HEK293T (cell line): ENCODE measurements around the gene HELZ.

Source experiments
- CTCF ChIA-PET: fragments of 350-600 bp; formaldehyde crosslinking; extraction: SDS; loops from one replicate; lab custom pipeline; 2021; ENCODE audit warnings: antibody characterized with exemption, inconsistent platforms; lab: Yijun Ruan, JAX
- POLR2A ChIA-PET: fragments of 350-600 bp; formaldehyde crosslinking; extraction: SDS; loops from one replicate; lab custom pipeline; 2020; ENCODE audit warnings: antibody characterized with exemption, inconsistent platforms; lab: Yijun Ruan, JAX
- DNase-seq: peaks from one replicate; pipeline ENCODE4 v3.0.0; 2012; ENCODE audit warnings: mixed read lengths; ENCODE audit errors: extremely low spot score
- ARNT ChIP-seq: fragments of 450-650 bp; IDR thresholded peaks from 2 replicates; pipeline ENCODE4 v1.6.1; 2017; ENCODE audit warnings: mild to moderate bottlenecking
- BHLHE40 ChIP-seq: fragments of 450-650 bp; IDR thresholded peaks from 2 replicates; pipeline ENCODE4 v1.6.1; 2016; ENCODE audit warnings: mild to moderate bottlenecking, moderate library complexity, borderline replicate concordance
- CTBP1 ChIP-seq: fragments of 450-650 bp; IDR thresholded peaks from 2 replicates; pipeline ENCODE4 v1.6.1; 2016; ENCODE audit warnings: borderline replicate concordance
- ELF4 ChIP-seq: fragments of 450-650 bp; IDR thresholded peaks from 2 replicates; pipeline ENCODE4 v1.6.1; 2017; ENCODE audit warnings: antibody characterized with exemption
- FOXA1 ChIP-seq: fragments of 450-650 bp; IDR thresholded peaks from 2 replicates; pipeline ENCODE4 v1.6.1; 2016; ENCODE audit warnings: mild to moderate bottlenecking
- FOXK2 ChIP-seq: fragments of 450-650 bp; IDR thresholded peaks from 2 replicates; pipeline ENCODE4 v1.6.1; 2016; ENCODE audit warnings: mild to moderate bottlenecking
- FOXM1 ChIP-seq: fragments of 450-650 bp; IDR thresholded peaks from 2 replicates; pipeline ENCODE4 v1.6.1; 2017; ENCODE audit warnings: mild to moderate bottlenecking, borderline replicate concordance
- HDGF ChIP-seq: fragments of 450-650 bp; IDR thresholded peaks from 2 replicates; pipeline ENCODE4 v1.6.1; 2017; ENCODE audit warnings: antibody characterized with exemption, borderline replicate concordance
- L3MBTL2 ChIP-seq: fragments of 450-650 bp; conservative IDR thresholded peaks from 2 replicates; pipeline ENCODE4 v1.6.1; 2016; ENCODE audit warnings: mild to moderate bottlenecking
- LEF1 ChIP-seq: fragments of 450-650 bp; IDR thresholded peaks from 2 replicates; pipeline ENCODE4 v1.6.1; 2017; ENCODE audit warnings: mild to moderate bottlenecking, borderline replicate concordance
- NFRKB ChIP-seq: fragments of 450-650 bp; IDR thresholded peaks from 2 replicates; pipeline ENCODE4 v1.6.1; 2016; ENCODE audit warnings: mild to moderate bottlenecking, moderate library complexity
- SP1 ChIP-seq: fragments of 450-650 bp; IDR thresholded peaks from 2 replicates; pipeline ENCODE4 v1.6.1; 2017
- SUZ12 ChIP-seq: fragments of 450-650 bp; IDR thresholded peaks from 2 replicates; pipeline ENCODE4 v1.6.1; 2016; ENCODE audit warnings: mild to moderate bottlenecking
- TARDBP ChIP-seq: fragments of 450-650 bp; IDR thresholded peaks from 2 replicates; pipeline ENCODE4 v1.6.1; 2016
- ZNF384 ChIP-seq: fragments of 450-650 bp; IDR thresholded peaks from 2 replicates; pipeline ENCODE4 v1.6.1; 2016
- TF ChIP-seq, protein P1 (sequence below): fragments of 450-650 bp; IDR thresholded peaks from 2 replicates; pipeline ENCODE4 v1.6.1; 2016

HELZ gene

DNA sequence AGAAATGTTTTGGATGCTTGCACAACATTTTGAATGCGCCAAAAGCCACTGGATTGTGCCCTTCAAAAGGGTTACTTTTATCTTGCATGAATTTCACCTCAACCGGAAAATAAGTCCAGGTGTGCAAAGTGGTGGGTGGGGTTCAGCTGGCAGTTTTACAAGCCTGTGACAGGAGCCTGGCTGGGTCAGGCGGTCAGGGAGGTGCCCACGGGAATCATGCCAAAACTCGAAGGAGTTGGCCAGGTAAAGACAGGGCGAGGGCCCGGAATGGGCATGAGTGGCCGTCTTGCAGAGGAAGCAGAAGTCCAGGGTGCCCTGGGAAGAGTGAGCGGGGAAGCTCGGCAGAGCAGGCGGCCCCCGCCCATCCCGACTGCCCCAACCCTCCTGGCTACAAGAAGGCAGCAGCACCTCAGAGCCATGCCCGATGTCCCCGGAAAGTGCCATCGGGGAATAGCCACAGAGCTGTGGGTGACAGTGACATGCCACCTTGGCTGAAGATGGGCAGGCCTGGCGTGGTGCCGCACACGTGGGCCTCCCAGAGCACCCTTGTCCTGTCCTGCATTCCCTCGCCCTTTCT, 219.7 kb downstream of the HELZ start:
- TF ChIP-seq ARNT (no peak), CTBP1 (no peak), FOXM1 (no peak), BHLHE40 (no peak), SUZ12 (no peak), LEF1 (no peak), HDGF (no peak), FOXK2 (no peak), L3MBTL2 (no peak)
- TF ChIP-seq, protein P1, sequence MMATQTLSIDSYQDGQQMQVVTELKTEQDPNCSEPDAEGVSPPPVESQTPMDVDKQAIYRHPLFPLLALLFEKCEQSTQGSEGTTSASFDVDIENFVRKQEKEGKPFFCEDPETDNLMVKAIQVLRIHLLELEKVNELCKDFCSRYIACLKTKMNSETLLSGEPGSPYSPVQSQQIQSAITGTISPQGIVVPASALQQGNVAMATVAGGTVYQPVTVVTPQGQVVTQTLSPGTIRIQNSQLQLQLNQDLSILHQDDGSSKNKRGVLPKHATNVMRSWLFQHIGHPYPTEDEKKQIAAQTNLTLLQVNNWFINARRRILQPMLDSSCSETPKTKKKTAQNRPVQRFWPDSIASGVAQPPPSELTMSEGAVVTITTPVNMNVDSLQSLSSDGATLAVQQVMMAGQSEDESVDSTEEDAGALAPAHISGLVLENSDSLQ = no peak
- ChIA-PET CTCF (no interaction called here), POLR2A (no interaction called here)
- DNase-seq = no peak

DNA sequence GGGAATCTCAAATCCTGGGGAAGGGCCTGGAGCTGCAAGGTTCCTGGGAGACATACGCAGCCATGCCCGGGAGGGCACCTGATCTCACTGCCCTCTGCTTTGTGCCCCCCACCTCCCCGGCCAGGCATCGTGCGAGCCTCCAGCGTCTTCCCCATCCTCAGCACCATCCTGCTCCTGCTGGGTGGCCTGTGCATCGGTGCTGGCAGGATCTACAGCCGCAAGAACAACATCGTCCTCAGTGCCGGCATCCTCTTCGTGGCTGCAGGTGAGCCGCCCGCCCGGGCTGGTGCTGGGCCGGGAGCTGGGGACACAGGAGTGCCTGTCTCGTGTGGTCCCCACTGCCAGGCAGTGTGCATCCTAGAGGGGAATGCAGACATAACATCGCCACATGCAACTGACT, 220.3 kb downstream of the HELZ start:
- DNase-seq = no peak
- TF ChIP-seq L3MBTL2 = no peak
- TF ChIP-seq, protein P1 = no peak
- no peak for TF ChIP-seq SP1
- TF ChIP-seq ARNT = no peak
- TF ChIP-seq LEF1 = no peak
- no peak for TF ChIP-seq FOXA1
- TF ChIP-seq ZNF384 = no peak
- no peak for TF ChIP-seq HDGF
- no peak for TF ChIP-seq CTBP1
- no peak for TF ChIP-seq SUZ12
- no peak for TF ChIP-seq ELF4
- ChIA-PET CTCF (no interaction called here), POLR2A (no interaction called here)

DNA sequence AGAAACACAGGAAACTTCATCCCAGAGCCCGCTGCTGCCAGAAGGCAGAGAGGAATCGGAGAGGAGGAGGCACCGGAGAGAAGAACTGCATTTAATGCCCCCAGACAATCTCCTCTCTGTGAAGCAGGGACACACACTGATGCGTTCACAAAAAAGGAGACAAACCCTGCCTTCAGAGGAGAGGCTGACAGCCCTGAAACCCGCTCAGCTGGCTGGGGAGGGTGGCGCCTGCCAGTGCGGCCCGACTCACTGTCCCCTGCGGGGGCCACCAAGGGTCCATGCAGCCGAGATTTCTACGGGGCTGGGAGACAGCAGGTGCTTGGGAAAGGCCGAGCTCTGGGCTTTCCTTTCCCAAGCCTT, 222.6 kb downstream of the HELZ start:
- DNase-seq = no peak
- ChIA-PET CTCF (no interaction called here), POLR2A (no interaction called here)
- no peak for TF ChIP-seq ZNF384
- no peak for TF ChIP-seq SP1
- no peak for TF ChIP-seq NFRKB
- no peak for TF ChIP-seq BHLHE40
- no peak for TF ChIP-seq ELF4
- no peak for TF ChIP-seq HDGF
- no peak for TF ChIP-seq FOXA1
- TF ChIP-seq LEF1 = no peak

DNA sequence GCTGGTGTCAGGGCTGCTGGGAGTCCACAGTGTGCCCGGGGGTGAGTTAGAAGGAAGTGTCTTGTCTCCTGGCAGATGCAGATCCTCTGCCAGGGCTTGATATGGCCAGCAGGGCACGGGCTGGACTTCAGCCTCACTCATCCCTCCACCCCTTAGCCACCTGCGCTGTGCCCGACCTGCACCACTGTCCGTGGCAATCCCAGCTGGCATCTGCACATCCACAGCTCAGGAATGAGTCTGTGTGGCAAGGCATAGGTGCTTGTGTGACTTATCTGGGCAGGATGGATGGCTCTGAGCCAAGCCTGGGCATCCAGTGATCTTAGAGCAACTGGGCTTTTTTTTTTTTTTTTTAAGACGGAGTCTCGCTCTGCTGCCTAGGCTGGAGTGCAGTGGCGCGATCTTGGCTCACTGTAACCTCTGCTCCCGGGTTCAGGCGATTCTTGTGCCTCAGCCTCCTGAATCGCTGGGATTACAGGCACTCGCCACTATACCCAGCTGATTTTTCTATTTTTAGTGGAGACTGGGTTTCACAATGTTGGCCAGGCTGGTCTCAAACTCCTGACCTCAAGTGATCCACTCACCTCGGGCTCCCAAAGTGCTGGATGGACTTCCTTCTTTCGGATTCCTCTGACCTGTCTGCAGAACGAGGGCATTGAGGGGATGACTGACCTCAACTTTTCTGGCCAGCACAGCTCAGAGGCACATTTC, 223.1 kb downstream of the HELZ start:
- TF ChIP-seq ELF4 = no peak
- no peak for TF ChIP-seq FOXM1
- no peak for TF ChIP-seq SP1
- TF ChIP-seq ZNF384 = no peak
- TF ChIP-seq FOXK2 = no peak
- TF ChIP-seq ARNT = no peak
- no peak for TF ChIP-seq NFRKB
- no peak for TF ChIP-seq LEF1
- TF ChIP-seq FOXA1 = no peak
- no peak for TF ChIP-seq SUZ12
- no peak for TF ChIP-seq L3MBTL2
- TF ChIP-seq CTBP1 = no peak
- no peak for TF ChIP-seq HDGF
- TF ChIP-seq BHLHE40 = no peak
- TF ChIP-seq, protein P1 = no peak
- no peak for TF ChIP-seq TARDBP
- DNase-seq = no peak
- CTCF ChIA-PET = no interaction called here
- POLR2A ChIA-PET = no interaction called here

DNA sequence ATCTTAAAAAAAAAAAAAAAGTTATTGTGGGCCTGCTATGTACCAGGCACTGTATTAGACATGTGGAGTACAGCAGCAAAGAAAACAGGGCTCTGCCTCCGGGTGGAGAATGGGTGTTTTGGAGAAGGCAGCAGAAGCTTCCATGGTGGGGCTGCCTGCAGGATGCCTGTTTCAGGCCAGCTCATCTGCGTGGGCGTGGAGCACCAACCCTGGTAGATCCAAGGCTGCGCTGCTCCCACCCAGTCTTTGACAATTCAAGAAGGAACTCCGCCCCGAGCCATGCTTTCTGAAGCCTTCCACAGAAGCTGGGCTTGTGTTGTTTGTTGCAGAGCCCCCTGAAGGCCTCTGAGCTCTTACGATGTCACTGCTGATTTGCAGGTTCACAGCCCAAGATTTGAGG, 223.8 kb downstream of the HELZ start:
- TF ChIP-seq SUZ12 = no peak
- TF ChIP-seq FOXK2 = no peak
- no peak for TF ChIP-seq SP1
- no peak for TF ChIP-seq BHLHE40
- TF ChIP-seq TARDBP = no peak
- TF ChIP-seq, protein P1 = no peak
- no peak for TF ChIP-seq ZNF384
- no peak for DNase-seq
- CTCF ChIA-PET = no interaction called here
- POLR2A ChIA-PET = no interaction called here
